Measurements from ENCODE around the gene RAB11FIP4.

DNA sequence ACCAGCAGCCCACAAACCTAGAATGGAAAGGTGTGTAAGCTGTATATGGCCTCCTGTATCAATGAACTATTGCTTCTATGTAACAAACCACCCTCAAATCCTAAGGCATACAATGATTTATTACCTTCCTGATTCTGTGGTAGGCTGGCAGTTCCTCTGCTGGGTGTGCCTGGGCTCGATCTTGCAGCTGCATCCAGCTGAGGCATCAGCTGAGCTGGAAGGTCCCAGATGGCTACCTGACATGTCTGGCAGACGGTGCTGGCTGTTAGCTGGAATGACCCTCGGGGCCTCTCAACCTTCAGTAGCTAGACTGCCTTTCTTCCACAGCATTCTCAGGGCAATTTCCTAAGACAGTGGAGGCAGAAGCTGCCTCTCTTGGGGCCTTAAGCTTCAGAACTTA lies 152.7 kb downstream of the RAB11FIP4 start:
- TF ChIP-seq, protein P1, sequence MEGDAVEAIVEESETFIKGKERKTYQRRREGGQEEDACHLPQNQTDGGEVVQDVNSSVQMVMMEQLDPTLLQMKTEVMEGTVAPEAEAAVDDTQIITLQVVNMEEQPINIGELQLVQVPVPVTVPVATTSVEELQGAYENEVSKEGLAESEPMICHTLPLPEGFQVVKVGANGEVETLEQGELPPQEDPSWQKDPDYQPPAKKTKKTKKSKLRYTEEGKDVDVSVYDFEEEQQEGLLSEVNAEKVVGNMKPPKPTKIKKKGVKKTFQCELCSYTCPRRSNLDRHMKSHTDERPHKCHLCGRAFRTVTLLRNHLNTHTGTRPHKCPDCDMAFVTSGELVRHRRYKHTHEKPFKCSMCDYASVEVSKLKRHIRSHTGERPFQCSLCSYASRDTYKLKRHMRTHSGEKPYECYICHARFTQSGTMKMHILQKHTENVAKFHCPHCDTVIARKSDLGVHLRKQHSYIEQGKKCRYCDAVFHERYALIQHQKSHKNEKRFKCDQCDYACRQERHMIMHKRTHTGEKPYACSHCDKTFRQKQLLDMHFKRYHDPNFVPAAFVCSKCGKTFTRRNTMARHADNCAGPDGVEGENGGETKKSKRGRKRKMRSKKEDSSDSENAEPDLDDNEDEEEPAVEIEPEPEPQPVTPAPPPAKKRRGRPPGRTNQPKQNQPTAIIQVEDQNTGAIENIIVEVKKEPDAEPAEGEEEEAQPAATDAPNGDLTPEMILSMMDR (IDR thresholded peaks at IDR 0.05), result no peak
- TF ChIP-seq, protein P2, sequence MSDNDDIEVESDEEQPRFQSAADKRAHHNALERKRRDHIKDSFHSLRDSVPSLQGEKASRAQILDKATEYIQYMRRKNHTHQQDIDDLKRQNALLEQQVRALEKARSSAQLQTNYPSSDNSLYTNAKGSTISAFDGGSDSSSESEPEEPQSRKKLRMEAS (CRISPR knock-in tag; IDR thresholded peaks at IDR 0.05), result no peak
- TF ChIP-seq, protein P3, sequence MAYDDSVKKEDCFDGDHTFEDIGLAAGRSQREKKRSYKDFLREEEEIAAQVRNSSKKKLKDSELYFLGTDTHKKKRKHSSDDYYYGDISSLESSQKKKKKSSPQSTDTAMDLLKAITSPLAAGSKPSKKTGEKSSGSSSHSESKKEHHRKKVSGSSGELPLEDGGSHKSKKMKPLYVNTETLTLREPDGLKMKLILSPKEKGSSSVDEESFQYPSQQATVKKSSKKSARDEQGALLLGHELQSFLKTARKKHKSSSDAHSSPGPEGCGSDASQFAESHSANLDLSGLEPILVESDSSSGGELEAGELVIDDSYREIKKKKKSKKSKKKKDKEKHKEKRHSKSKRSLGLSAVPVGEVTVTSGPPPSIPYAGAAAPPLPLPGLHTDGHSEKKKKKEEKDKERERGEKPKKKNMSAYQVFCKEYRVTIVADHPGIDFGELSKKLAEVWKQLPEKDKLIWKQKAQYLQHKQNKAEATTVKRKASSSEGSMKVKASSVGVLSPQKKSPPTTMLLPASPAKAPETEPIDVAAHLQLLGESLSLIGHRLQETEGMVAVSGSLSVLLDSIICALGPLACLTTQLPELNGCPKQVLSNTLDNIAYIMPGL (CRISPR knock-in tag; IDR thresholded peaks at IDR 0.05), result no peak
- TF ChIP-seq ZBTB21 (CRISPR knock-in tag; IDR thresholded peaks at IDR 0.05; ENCODE audit: borderline replicate concordance), result no peak
- TF ChIP-seq ATF1 (CRISPR knock-in tag; IDR thresholded peaks at IDR 0.05), result no peak
- TF ChIP-seq, protein P4, sequence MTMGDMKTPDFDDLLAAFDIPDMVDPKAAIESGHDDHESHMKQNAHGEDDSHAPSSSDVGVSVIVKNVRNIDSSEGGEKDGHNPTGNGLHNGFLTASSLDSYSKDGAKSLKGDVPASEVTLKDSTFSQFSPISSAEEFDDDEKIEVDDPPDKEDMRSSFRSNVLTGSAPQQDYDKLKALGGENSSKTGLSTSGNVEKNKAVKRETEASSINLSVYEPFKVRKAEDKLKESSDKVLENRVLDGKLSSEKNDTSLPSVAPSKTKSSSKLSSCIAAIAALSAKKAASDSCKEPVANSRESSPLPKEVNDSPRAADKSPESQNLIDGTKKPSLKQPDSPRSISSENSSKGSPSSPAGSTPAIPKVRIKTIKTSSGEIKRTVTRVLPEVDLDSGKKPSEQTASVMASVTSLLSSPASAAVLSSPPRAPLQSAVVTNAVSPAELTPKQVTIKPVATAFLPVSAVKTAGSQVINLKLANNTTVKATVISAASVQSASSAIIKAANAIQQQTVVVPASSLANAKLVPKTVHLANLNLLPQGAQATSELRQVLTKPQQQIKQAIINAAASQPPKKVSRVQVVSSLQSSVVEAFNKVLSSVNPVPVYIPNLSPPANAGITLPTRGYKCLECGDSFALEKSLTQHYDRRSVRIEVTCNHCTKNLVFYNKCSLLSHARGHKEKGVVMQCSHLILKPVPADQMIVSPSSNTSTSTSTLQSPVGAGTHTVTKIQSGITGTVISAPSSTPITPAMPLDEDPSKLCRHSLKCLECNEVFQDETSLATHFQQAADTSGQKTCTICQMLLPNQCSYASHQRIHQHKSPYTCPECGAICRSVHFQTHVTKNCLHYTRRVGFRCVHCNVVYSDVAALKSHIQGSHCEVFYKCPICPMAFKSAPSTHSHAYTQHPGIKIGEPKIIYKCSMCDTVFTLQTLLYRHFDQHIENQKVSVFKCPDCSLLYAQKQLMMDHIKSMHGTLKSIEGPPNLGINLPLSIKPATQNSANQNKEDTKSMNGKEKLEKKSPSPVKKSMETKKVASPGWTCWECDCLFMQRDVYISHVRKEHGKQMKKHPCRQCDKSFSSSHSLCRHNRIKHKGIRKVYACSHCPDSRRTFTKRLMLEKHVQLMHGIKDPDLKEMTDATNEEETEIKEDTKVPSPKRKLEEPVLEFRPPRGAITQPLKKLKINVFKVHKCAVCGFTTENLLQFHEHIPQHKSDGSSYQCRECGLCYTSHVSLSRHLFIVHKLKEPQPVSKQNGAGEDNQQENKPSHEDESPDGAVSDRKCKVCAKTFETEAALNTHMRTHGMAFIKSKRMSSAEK (CRISPR knock-in tag; IDR thresholded peaks at IDR 0.05; ENCODE audit: borderline replicate concordance), result no peak

Data from WTC11 (cell line).